Globus pallidus (tissue), 1 donor: ENCODE results near the gene GNB5.
"Not testable (repeated sequence)": the region's sequence is repeated elsewhere in the genome, so short reads cannot be mapped to it uniquely, and the experiment has no call there.

Experiments
- DNase-seq: peaks from one replicate; pipeline ENCODE4 v3.0.0-alpha.2; 2015; ENCODE audit warnings: low spot score

Gene GNB5

GRCh38 chr15:52112203-52112750 lies 78.9 kb downstream of the GNB5 start:
- no peak for DNase-seq

GRCh38 chr15:52111517-52112202 lies 79.5 kb downstream of the GNB5 start:
- no peak for DNase-seq

- no peak for DNase-seq
Observed at GRCh38 chr15:52109559-52110451, 81.4 kb downstream of the GNB5 start.

GRCh38 chr15:52107238-52107637 lies 84.0 kb downstream of the GNB5 start:
- DNase-seq = no peak

GRCh38 chr15:52106641-52107040 lies 84.6 kb downstream of the GNB5 start:
- no peak for DNase-seq

- DNase-seq = peak; percentile 15
Observed at GRCh38 chr15:52105846-52106245, 85.3 kb downstream of the GNB5 start.

- no peak for DNase-seq
Observed at GRCh38 chr15:52104532-52105004, 86.6 kb downstream of the GNB5 start.

- no peak for DNase-seq
Observed at GRCh38 chr15:52103217-52104207, 87.7 kb downstream of the GNB5 start.

- DNase-seq = no peak
Observed at GRCh38 chr15:52102463-52102862, 88.7 kb downstream of the GNB5 start.

- no peak for DNase-seq
Observed at GRCh38 chr15:52101542-52102323, 89.5 kb downstream of the GNB5 start.

GRCh38 chr15:52100807-52101442 lies 90.3 kb downstream of the GNB5 start:
- DNase-seq = no peak

GRCh38 chr15:52099651-52100272 lies 91.4 kb downstream of the GNB5 start:
- DNase-seq = no peak

GRCh38 chr15:52098323-52098722 lies 92.9 kb downstream of the GNB5 start:
- DNase-seq = no peak

- no peak for DNase-seq
Observed at GRCh38 chr15:52097180-52097579, 94.0 kb downstream of the GNB5 start.

- DNase-seq = not testable (repeated sequence)
Observed at GRCh38 chr15:52096536-52096935, 94.7 kb downstream of the GNB5 start.

- DNase-seq = no peak
Observed at GRCh38 chr15:52095597-52096262, 95.5 kb downstream of the GNB5 start.

- no peak for DNase-seq
Observed at GRCh38 chr15:52094811-52095584, 96.2 kb downstream of the GNB5 start.
